ENCODE results near the gene OCA2.

DNA sequence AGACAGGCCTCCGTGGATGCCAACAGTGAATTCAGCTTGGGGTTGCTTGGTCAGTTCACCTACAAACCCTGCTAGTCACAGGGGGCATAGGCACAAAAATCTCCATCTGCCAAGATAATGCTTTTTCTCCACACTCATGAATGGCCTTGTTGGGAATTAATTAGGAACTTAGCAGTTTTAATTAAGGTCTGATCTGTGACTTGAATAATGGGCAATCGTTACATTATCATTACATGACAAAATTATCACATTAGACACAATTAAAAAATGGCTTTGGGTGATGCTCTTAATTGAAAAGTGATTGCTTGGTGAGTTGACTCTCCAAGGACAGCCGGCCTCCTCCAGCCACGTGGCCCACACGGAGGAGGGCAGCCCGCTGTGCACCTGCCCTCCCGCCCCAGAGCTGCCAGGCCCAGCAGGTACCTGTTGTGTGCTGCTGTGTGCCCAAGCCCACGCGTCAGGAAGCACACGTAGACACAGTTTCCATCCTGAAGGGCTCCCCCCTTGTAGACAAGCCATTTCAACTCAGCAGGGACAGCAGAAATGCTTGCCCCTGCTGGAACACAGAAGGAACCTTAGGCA, 274.2 kb downstream of the OCA2 start:
- TF ChIP-seq CTCF (IDR thresholded peaks at IDR 0.05) (no peak), POLR2AphosphoS5 (IDR thresholded peaks at IDR 0.05; ENCODE audit: low read depth, low read length) (no peak), SIN3A (IDR thresholded peaks at IDR 0.05; ENCODE audit: borderline replicate concordance, insufficient read depth, low read depth, low read length) (no peak), TCF7L2 (IDR thresholded peaks at IDR 0.05; ENCODE audit: low read depth, low read length) (no peak)
- TF ChIP-seq, protein P1, sequence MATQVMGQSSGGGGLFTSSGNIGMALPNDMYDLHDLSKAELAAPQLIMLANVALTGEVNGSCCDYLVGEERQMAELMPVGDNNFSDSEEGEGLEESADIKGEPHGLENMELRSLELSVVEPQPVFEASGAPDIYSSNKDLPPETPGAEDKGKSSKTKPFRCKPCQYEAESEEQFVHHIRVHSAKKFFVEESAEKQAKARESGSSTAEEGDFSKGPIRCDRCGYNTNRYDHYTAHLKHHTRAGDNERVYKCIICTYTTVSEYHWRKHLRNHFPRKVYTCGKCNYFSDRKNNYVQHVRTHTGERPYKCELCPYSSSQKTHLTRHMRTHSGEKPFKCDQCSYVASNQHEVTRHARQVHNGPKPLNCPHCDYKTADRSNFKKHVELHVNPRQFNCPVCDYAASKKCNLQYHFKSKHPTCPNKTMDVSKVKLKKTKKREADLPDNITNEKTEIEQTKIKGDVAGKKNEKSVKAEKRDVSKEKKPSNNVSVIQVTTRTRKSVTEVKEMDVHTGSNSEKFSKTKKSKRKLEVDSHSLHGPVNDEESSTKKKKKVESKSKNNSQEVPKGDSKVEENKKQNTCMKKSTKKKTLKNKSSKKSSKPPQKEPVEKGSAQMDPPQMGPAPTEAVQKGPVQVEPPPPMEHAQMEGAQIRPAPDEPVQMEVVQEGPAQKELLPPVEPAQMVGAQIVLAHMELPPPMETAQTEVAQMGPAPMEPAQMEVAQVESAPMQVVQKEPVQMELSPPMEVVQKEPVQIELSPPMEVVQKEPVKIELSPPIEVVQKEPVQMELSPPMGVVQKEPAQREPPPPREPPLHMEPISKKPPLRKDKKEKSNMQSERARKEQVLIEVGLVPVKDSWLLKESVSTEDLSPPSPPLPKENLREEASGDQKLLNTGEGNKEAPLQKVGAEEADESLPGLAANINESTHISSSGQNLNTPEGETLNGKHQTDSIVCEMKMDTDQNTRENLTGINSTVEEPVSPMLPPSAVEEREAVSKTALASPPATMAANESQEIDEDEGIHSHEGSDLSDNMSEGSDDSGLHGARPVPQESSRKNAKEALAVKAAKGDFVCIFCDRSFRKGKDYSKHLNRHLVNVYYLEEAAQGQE (IDR thresholded peaks at IDR 0.05; ENCODE audit: insufficient read depth in 1 of 2, low read depth in 2 of 2, low read length in 1 of 2): no peak

Measured in Panc1 (cell line).